Measurements from ENCODE around the gene PRCP.
A peak's percentile ranks its signal among the peaks of the same experiment; 100 is the strongest.

GRCh38 chr11:82900277-82901164 is at the start of gene PRCP:
- TF ChIP-seq CTCF (IDR thresholded peaks at IDR 0.05) (peak in 1 of 6 experiments; percentile 10), POLR2A (IDR thresholded peaks at IDR 0.05) (peak; percentile 86 to 97)

All from adrenal gland (tissue), 5 donors.